Esophagus muscularis mucosa (tissue), 4 donors: ENCODE results near the gene ZNF646. TPM values are rescaled to one million over a fixed set of nuclear protein-coding genes. Genes with fewer than 3 reads are reported as not detected.

Source experiments
- DNase-seq: peaks from one replicate; pipeline ENCODE4 v3.0.0-alpha.2; 2017; ENCODE audit errors: extremely low spot score
- H3K27ac ChIP-seq, 4 donors: fragments of 200-600 bp; sonication (generic); replicated peaks in 1 of 4; 1 replicate in 3 of 4; 2 replicates in 1 of 4; pipeline ENCODE4 v1.5.1; 2016 to 2019; ENCODE audit warnings: mild to moderate bottlenecking in 1 of 4
- H3K27me3 ChIP-seq, 4 donors: fragments of 200-600 bp; sonication (generic); one replicate each; pipeline versions ENCODE4 v1.5.1 to v1.6.0; 2016 to 2019
- H3K36me3 ChIP-seq, 4 donors: fragments of 200-600 bp; sonication (generic); one replicate each; pipeline ENCODE4 v1.5.1; 2016 to 2019
- H3K4me1 ChIP-seq, 4 donors: fragments of 200-600 bp; sonication (generic); one replicate each; pipeline ENCODE4 v1.5.1; 2016 to 2019
- H3K4me3 ChIP-seq, 4 donors: fragments of 200-600 bp; sonication (generic); 1 replicate in 2 of 4; 2 replicates in 2 of 4; pipeline ENCODE4 v1.5.1; 2016 to 2019; ENCODE audit warnings: mild to moderate bottlenecking in 4 of 4, moderate library complexity in 1 of 4
- H3K9me3 ChIP-seq, 4 donors: fragments of 200-600 bp; sonication (generic); 1 replicate in 3 of 4; 2 replicates in 1 of 4; pipeline ENCODE4 v1.5.1; 2016 to 2019
- CTCF ChIP-seq, 3 experiments: fragments of 200-600 bp in 2 of 3; fragments of 450-650 bp in 1 of 3; sonication (generic) in 2 of 3; IDR thresholded peaks; one replicate each; pipeline ENCODE4 v1.5.1; 2017 to 2019; ENCODE audit warnings: antibody characterized with exemption in 3 of 3, mild to moderate bottlenecking in 2 of 3, moderate library complexity in 1 of 3
- EP300 ChIP-seq: sonication (generic); formaldehyde crosslinking; IDR thresholded peaks from one replicate; pipeline ENCODE4 v1.6.1; 2017; ENCODE audit warnings: antibody characterized with exemption
- POLR2A ChIP-seq: fragments of 450-650 bp; IDR thresholded peaks from one replicate; pipeline ENCODE4 v1.6.1; 2017; ENCODE audit warnings: antibody characterized with exemption, moderate library complexity, mild to moderate bottlenecking, low read depth
- POLR2AphosphoS5 ChIP-seq, 2 donors: sonication (generic); formaldehyde crosslinking; IDR thresholded peaks; one replicate each; pipeline ENCODE4 v1.6.1; 2017; ENCODE audit warnings: antibody characterized with exemption in 2 of 2
- WGBS: methylation state at CpG from one replicate; pipeline ENCODE4 v1.1.5; 2018; 5-methylcytosine and 5-hydroxymethylcytosine counted together
- intact Hi-C: fragments of 100-400 bp; cut with DNase I; formaldehyde crosslinking; loops from one replicate; pipeline ENCODE4 v1.15.1; 2023
- total RNA-seq, 4 donors: library from RNA; depleted of rRNA; stranded (reverse); fragments of >200 nt; gene quantifications; one replicate each; pipeline versions ENCODE4 v1.1.0 to v1.2.1, GENCODE V29; 2016

ZNF646 gene
- total RNA-seq, 4 donors from 2014 or later = 11.6 to 17.6 (median 15.5) TPM

- H3K4me3 ChIP-seq = no peak overlapping the region
- no peak for DNase-seq
- peaks cover 27 to 45% (median 37%) of the 10 kb centered on the region in 4 donors for H3K4me1 ChIP-seq
- no peaks in the 10 kb centered on the region for H3K27me3 ChIP-seq
- peaks cover 25 to 43% (median 40%) of the 10 kb centered on the region in 4 donors for H3K36me3 ChIP-seq
- H3K9me3 ChIP-seq = no peaks in the 10 kb centered on the region
- intact Hi-C loops = no loop called here
- no peak for TF ChIP-seq POLR2A
- no peak for TF ChIP-seq EP300
- TF ChIP-seq CTCF (IDR thresholded peaks at IDR 0.05) = no peak
- TF ChIP-seq POLR2AphosphoS5 (IDR thresholded peaks at IDR 0.05) = no peak
- 95% methylated on average over 6 of the region's 23 CpGs for WGBS
- no peak overlapping the region for H3K27ac ChIP-seq
Measured at GRCh38 chr16:31111881-31112466, 37.8 kb downstream of the ZNF646 start.

- WGBS = 58% methylated on average over 2 of the region's 2 CpGs
- Histone ChIP-seq H3K9me3 (no peaks in the 10 kb centered on the region), H3K4me3 (no peak overlapping the region), H3K4me1 (peaks cover 29 to 46% (median 38%) of the 10 kb centered on the region in 4 donors), H3K27ac (peak overlapping the region in 3 of 4 donors; percentile 10 to 55 (median 37)), H3K36me3 (peaks cover 25 to 43% (median 40%) of the 10 kb centered on the region in 4 donors), H3K27me3 (no peaks in the 10 kb centered on the region)
- TF ChIP-seq EP300 (no peak), POLR2A (no peak), POLR2AphosphoS5 (IDR thresholded peaks at IDR 0.05) (no peak), CTCF (IDR thresholded peaks at IDR 0.05) (no peak)
- intact Hi-C loops = no loop called here
- DNase-seq = no peak
Measured at GRCh38 chr16:31112711-31113110, 38.5 kb downstream of the ZNF646 start.

- no peaks in the 10 kb centered on the region for H3K9me3 ChIP-seq
- H3K4me1 ChIP-seq = peaks cover 28 to 44% (median 36%) of the 10 kb centered on the region in 4 donors
- DNase-seq = no peak
- H3K27ac ChIP-seq = peak overlapping the region in 3 of 4 donors; percentile 32 to 55 (median 37)
- 80% methylated on average over 5 of the region's 5 CpGs for WGBS
- no peak for TF ChIP-seq POLR2A
- TF ChIP-seq EP300 = no peak
- no peak for TF ChIP-seq CTCF (IDR thresholded peaks at IDR 0.05)
- TF ChIP-seq POLR2AphosphoS5 (IDR thresholded peaks at IDR 0.05) = no peak
- no peak overlapping the region for H3K4me3 ChIP-seq
- peaks cover 25 to 43% (median 40%) of the 10 kb centered on the region in 4 donors for H3K36me3 ChIP-seq
- no peaks in the 10 kb centered on the region for H3K27me3 ChIP-seq
- intact Hi-C loops = no loop called here
Measured at GRCh38 chr16:31113121-31114120, 39.2 kb downstream of the ZNF646 start.

- Histone ChIP-seq H3K4me1 (peaks cover 28 to 45% (median 36%) of the 10 kb centered on the region in 4 donors), H3K4me3 (no peak overlapping the region), H3K27me3 (no peaks in the 10 kb centered on the region), H3K9me3 (no peaks in the 10 kb centered on the region), H3K27ac (peak overlapping the region in 3 of 4 donors; percentile 0 to 35 (median 32)), H3K36me3 (peaks cover 25 to 44% (median 40%) of the 10 kb centered on the region in 4 donors)
- 71% methylated on average over 8 of the region's 8 CpGs for WGBS
- no peak for TF ChIP-seq EP300
- TF ChIP-seq POLR2AphosphoS5 (IDR thresholded peaks at IDR 0.05) = no peak
- no peak for TF ChIP-seq POLR2A
- TF ChIP-seq CTCF (IDR thresholded peaks at IDR 0.05) = no peak
- intact Hi-C loops = no loop called here
- DNase-seq = no peak
Measured at GRCh38 chr16:31114468-31114867, 40.2 kb downstream of the ZNF646 start.
